Hepatocyte (in vitro differentiated cells): ENCODE measurements around the gene TRAPPC6A.

Experiments used
- CTCF ChIP-seq: fragments of 200-600 bp; sonication (generic); IDR thresholded peaks from 2 replicates; pipeline ENCODE4 v1.5.1; 2016; ENCODE audit warnings: antibody characterized with exemption, mild to moderate bottlenecking; ENCODE audit not compliant: poor library complexity
- EZH2 ChIP-seq: fragments of 200-600 bp; sonication (generic); IDR thresholded peaks from 2 replicates; pipeline ENCODE4 v1.6.1; 2016; ENCODE audit warnings: antibody characterized with exemption, mild to moderate bottlenecking, borderline replicate concordance

- TF ChIP-seq CTCF (no peak), EZH2 (no peak)
Observed at GRCh38 chr19:45191375-45191774, 13.3 kb upstream of the TRAPPC6A start.
